H1 (cell line): ENCODE measurements around the gene SCGB3A1. TPM values are rescaled to one million over a fixed set of nuclear protein-coding genes. Genes with fewer than 3 reads are reported as not detected.

Experiments
- CTCF ChIA-PET: fragments of 300-600 bp; sonication (Branson Sonifier 250); formaldehyde crosslinking; loops from one replicate; lab custom pipeline; 2021; ENCODE audit not compliant: partially characterized antibody; lab: Charles Lee
- POLR2A ChIA-PET: fragments of 300-600 bp; sonication (Branson Sonifier 250); formaldehyde crosslinking; loops from one replicate; lab custom pipeline; 2021; ENCODE audit warnings: inconsistent platforms; ENCODE audit not compliant: partially characterized antibody; lab: Charles Lee
- DNase-seq, 2 experiments: peaks; one replicate each; pipeline versions ENCODE4 v3.0.0 to v3.0.0-alpha.2; 2010 to 2022; ENCODE audit warnings: low spot score in 2 of 2, low read depth in 1 of 2, mixed read lengths in 1 of 2
- FAIRE-seq: peaks from 2 replicates; lab custom pipeline; 2011; peaks lifted over from hg19 to GRCh38; lab: Jason Lieb, UNC
- H2AFZ ChIP-seq: 2 replicates; pipeline ENCODE4 v1.8.1; 2012; ENCODE audit warnings: low read length, inconsistent platforms
- H2AK5ac ChIP-seq: 2 replicates; pipeline ENCODE4 v1.6.1; 2013; ENCODE audit warnings: low read depth, low read length
- H2BK120ac ChIP-seq: replicated peaks from 2 replicates; pipeline ENCODE3; 2013; ENCODE audit warnings: low read depth, low read length, inconsistent platforms
- H2BK12ac ChIP-seq: 2 replicates; pipeline ENCODE4 v1.6.1; 2013; ENCODE audit warnings: low read depth, low read length
- H2BK15ac ChIP-seq: 2 replicates; pipeline ENCODE4 v1.6.1; 2013; ENCODE audit warnings: low read length
- H2BK20ac ChIP-seq: 2 replicates; pipeline ENCODE4 v1.6.1; 2013; ENCODE audit warnings: low read length
- H2BK5ac ChIP-seq: 2 replicates; pipeline ENCODE4 v1.6.1; 2013; ENCODE audit warnings: low read depth, low read length
- H3K14ac ChIP-seq: 2 replicates; pipeline ENCODE4 v1.6.1; 2013; ENCODE audit warnings: inconsistent platforms; ENCODE audit not compliant: insufficient read length
- H3K18ac ChIP-seq: 2 replicates; pipeline ENCODE4 v1.6.1; 2013; ENCODE audit warnings: low read length; ENCODE audit errors: extremely low read depth
- H3K23ac ChIP-seq: 2 replicates; pipeline ENCODE4 v1.6.1; 2013; ENCODE audit warnings: inconsistent platforms; ENCODE audit not compliant: insufficient read length
- H3K23me2 ChIP-seq: 2 replicates; pipeline ENCODE4 v1.6.1; 2013; ENCODE audit warnings: low read depth, low read length
- H3K27ac ChIP-seq: 2 replicates; pipeline ENCODE4 v1.6.1; 2011; ENCODE audit warnings: low read depth, low read length, inconsistent platforms
- H3K27me3 ChIP-seq, 4 experiments: replicated peaks in 1 of 4; 1 replicate in 1 of 4; 2 replicates in 3 of 4; pipeline versions ENCODE4 v1.6.1 to v1.8.1; 2011 to 2013; ENCODE audit warnings: low read length in 3 of 4, mild to moderate bottlenecking in 3 of 4, inconsistent platforms in 2 of 4, mixed read lengths in 2 of 4, moderate library complexity in 1 of 4; ENCODE audit not compliant: control insufficient read depth in 3 of 4, insufficient read depth in 3 of 4; ENCODE audit errors: extremely low read depth in 1 of 4
- H3K36me3 ChIP-seq, 4 experiments: 2 replicates each; pipeline versions ENCODE4 v1.6.1 to v1.8.1; 2011 to 2013; ENCODE audit warnings: mild to moderate bottlenecking in 4 of 4, low read length in 3 of 4, moderate library complexity in 2 of 4, control low read depth in 1 of 4, inconsistent platforms in 1 of 4; ENCODE audit not compliant: insufficient read depth in 4 of 4, control insufficient read depth in 2 of 4
- H3K4ac ChIP-seq: replicated peaks from 2 replicates; pipeline ENCODE3; 2013; ENCODE audit warnings: low read length, low read depth, mixed read lengths, inconsistent platforms; ENCODE audit not compliant: insufficient read length
- H3K4me1 ChIP-seq, 4 experiments: replicated peaks in 1 of 4; 1 replicate in 1 of 4; 2 replicates in 3 of 4; pipeline versions ENCODE4 v1.6.1 to v1.8.1; 2011 to 2013; ENCODE audit warnings: low read length in 3 of 4, inconsistent platforms in 2 of 4, mixed read lengths in 1 of 4; ENCODE audit not compliant: insufficient read depth in 4 of 4, control insufficient read depth in 3 of 4
- H3K4me2 ChIP-seq, 2 experiments: 2 replicates each; pipeline versions ENCODE4 v1.6.1 to v1.8.1; 2011 to 2013; ENCODE audit warnings: low read depth in 2 of 2, low read length in 2 of 2, control low read depth in 1 of 2, inconsistent platforms in 1 of 2, mild to moderate bottlenecking in 1 of 2; ENCODE audit not compliant: insufficient read depth in 1 of 2
- H3K4me3 ChIP-seq, 4 experiments: fragments of 200-600, 300-600 bp in 1 of 4; sonication (generic), shearing (Covaris generic), sonication (Bioruptor Twin) in 1 of 4; 2 replicates each; pipeline versions ENCODE4 v1.5.1 to v1.8.1; 2011 to 2016; ENCODE audit warnings: low read length in 4 of 4, low read depth in 3 of 4, control low read depth in 2 of 4, inconsistent platforms in 2 of 4, mild to moderate bottlenecking in 2 of 4, mixed read lengths in 1 of 4, moderate library complexity in 1 of 4; ENCODE audit not compliant: insufficient read depth in 2 of 4; ENCODE audit errors: extremely low read depth in 1 of 4
- H3K56ac ChIP-seq: replicated peaks from 2 replicates; pipeline ENCODE3; 2013; ENCODE audit warnings: low read depth, mild to moderate bottlenecking, mixed read lengths, low read length, inconsistent platforms; ENCODE audit not compliant: insufficient read length
- H3K79me1 ChIP-seq: 2 replicates; pipeline ENCODE4 v1.6.1; 2013; ENCODE audit warnings: low read depth, low read length, control low read depth
- H3K79me2 ChIP-seq, 2 experiments: 2 replicates each; pipeline versions ENCODE4 v1.6.1 to v1.8.1; 2012 to 2013; ENCODE audit warnings: low read length in 2 of 2, mild to moderate bottlenecking in 2 of 2, inconsistent platforms in 1 of 2; ENCODE audit not compliant: insufficient read depth in 2 of 2, control insufficient read depth in 1 of 2
- H3K9ac ChIP-seq, 4 experiments: replicated peaks in 1 of 4; 1 replicate in 1 of 4; 2 replicates in 3 of 4; pipeline versions ENCODE4 v1.6.1 to v1.8.1; 2011 to 2013; ENCODE audit warnings: low read depth in 3 of 4, low read length in 3 of 4, control low read depth in 2 of 4, mild to moderate bottlenecking in 2 of 4, moderate library complexity in 2 of 4, inconsistent platforms in 1 of 4; ENCODE audit errors: extremely low read depth in 1 of 4
- H3K9me3 ChIP-seq, 2 experiments: 2 replicates each; pipeline versions ENCODE4 v1.6.1 to v1.8.1; 2012 to 2013; ENCODE audit warnings: mild to moderate bottlenecking in 2 of 2, moderate library complexity in 2 of 2, control low read depth in 1 of 2, inconsistent platforms in 1 of 2, low read depth in 1 of 2, low read length in 1 of 2, mixed read lengths in 1 of 2; ENCODE audit not compliant: insufficient read depth in 2 of 2
- H4K20me1 ChIP-seq, 2 experiments: replicated peaks in 1 of 2; 2 replicates each; pipeline versions ENCODE3 to v1.8.1; 2011 to 2013; ENCODE audit warnings: inconsistent platforms in 2 of 2, low read length in 2 of 2, mild to moderate bottlenecking in 1 of 2; ENCODE audit not compliant: insufficient read depth in 2 of 2, control insufficient read depth in 1 of 2
- H4K5ac ChIP-seq: 2 replicates; pipeline ENCODE4 v1.6.1; 2013; ENCODE audit warnings: low read length, low read depth, mixed read lengths, inconsistent platforms; ENCODE audit not compliant: insufficient read length
- H4K8ac ChIP-seq: 2 replicates; pipeline ENCODE4 v1.8.0; 2013; ENCODE audit warnings: mild to moderate bottlenecking, moderate library complexity, low read length, inconsistent platforms; ENCODE audit not compliant: insufficient read depth; ENCODE audit errors: extremely low read depth
- H4K91ac ChIP-seq: replicated peaks from 2 replicates; pipeline ENCODE3; 2013; ENCODE audit warnings: low read length, mixed read lengths, inconsistent platforms; ENCODE audit not compliant: insufficient read length
- RFX5 ChIP-seq: IDR thresholded peaks from 2 replicates; pipeline ENCODE4 v1.6.1; 2011; ENCODE audit warnings: low read depth, low read length, improper control_type of control experiment, borderline replicate concordance
- WGBS, 2 experiments: shearing (Covaris generic) in 1 of 2; methylation state at CpG; one replicate each; pipeline versions ENCODE4 v1.1.6 to v1.1.7; 2013 to 2015; ENCODE audit warnings: low lambda C conversion rate in 2 of 2, mixed read lengths in 2 of 2, inconsistent platforms in 1 of 2, low coverage in 1 of 2, missing lambda C conversion rate in 1 of 2; ENCODE audit not compliant: insufficient replicate concordance in 2 of 2, insufficient coverage in 1 of 2, insufficient read length in 1 of 2; ENCODE audit errors: extremely low coverage in 1 of 2, missing lambda C conversion rate in 1 of 2; 5-methylcytosine and 5-hydroxymethylcytosine counted together
- polyA plus RNA-seq, 7 experiments: library from polyadenylated mRNA; depleted of rRNA in 3 of 7; stranded (reverse) in 5 of 7; unstranded in 2 of 7; fragments of >200 nt in 5 of 7; fragments of 200-250 nt in 2 of 7; gene quantifications; 1 replicate in 5 of 7; 2 replicates in 1 of 7; 4 replicates in 1 of 7; pipeline versions ENCODE4 v1.2.1 to v1.2.3, GENCODE V29; 2011 to 2013; ENCODE audit warnings: missing spikeins in 2 of 7, mixed read lengths in 2 of 7
- total RNA-seq: library from RNA; stranded (reverse); fragmentation: NEBNext Ultra II Directional; extraction: Animal tissue kit (Norgen Biotek cat#: 25700); gene quantifications from 2 replicates; pipeline ENCODE4 v1.2.1, GENCODE V29; 2021

The SCGB3A1 gene
- total and polyA plus RNA-seq, 2 of the 8 experiments (the other 6 are each of a cell fraction or from before 2014, with no cell fraction given) = 0.20 TPM; not detected in 1

GRCh38 chr5:180623844-180624243 lies 32.5 kb upstream of the SCGB3A1 start:
- Histone ChIP-seq H2BK5ac (peak overlapping the region; percentile 66; the same call in 1 of the 2 replicates), H3K27ac (no peak overlapping the region), H4K91ac (no peak overlapping the region), H3K4me1 (peaks cover 0 to 4% (median 1%) of the 10 kb centered on the region in 4 experiments; a peak in 4 of 7 replicates), H2AFZ (no peak overlapping the region), H3K9ac (no peak overlapping the region), H2BK120ac (no peak overlapping the region), H3K14ac (no peak overlapping the region), H2AK5ac (no peak overlapping the region; the same call in 1 of the 2 replicates), H3K9me3 (no peaks in the 10 kb centered on the region), H2BK15ac (0 out of 2 replicates have a peak overlapping the region, but pooled peaks have one; percentile 29), H3K56ac (no peak overlapping the region), H2BK20ac (no peak overlapping the region), H4K20me1 (peaks cover 0 to 2% of the 10 kb centered on the region in 2 experiments), H4K8ac (peak overlapping the region; percentile 57; the same call in 1 of the 2 replicates), H4K5ac (no peak overlapping the region), H3K79me1 (no peaks in the 10 kb centered on the region), H3K36me3 (no peaks in the 10 kb centered on the region), H3K27me3 (peaks cover 0 to 3% (median 0%) of the 10 kb centered on the region in 4 experiments; a peak in 3 of 7 replicates), H2BK12ac (no peak overlapping the region), H3K4me2 (no peak overlapping the region), H3K23ac (no peak overlapping the region), H3K4ac (no peak overlapping the region), H3K18ac (no peak overlapping the region; the same call in 1 of the 2 replicates), H3K79me2 (no peaks in the 10 kb centered on the region), H3K23me2 (peaks cover under 1% of the 10 kb centered on the region; the same call in 1 of the 2 replicates), H3K4me3 (no peak overlapping the region)
- WGBS, 2 experiments = 86% methylated on average over 13 of the region's 15 CpGs; no CpG with 5 or more reads in 1 of the 2 experiments
- FAIRE-seq (no peak), DNase-seq (no peak)
- POLR2A ChIA-PET = no interaction called here
- CTCF ChIA-PET = interaction anchor here (0.7 to 2.4 kb wide), 5 partner anchors 9 to 95 kb away, joined by 3 to 16 read pairs (median 3); no protein-coding TSS in a partner anchor
- no peak for TF ChIP-seq RFX5
